Measurements from ENCODE around the gene LRP2.
"Not testable (repeated sequence)": the region's sequence is repeated elsewhere in the genome, so short reads cannot be mapped to it uniquely, and the experiment has no call there.

The LRP2 gene

GRCh38 chr2:169137924-169138323, 224.4 kb downstream of the LRP2 start:
- no peaks in the 10 kb centered on the region for H3K4me1 ChIP-seq (ENCODE audit: control insufficient read depth in 1 of 2, insufficient read depth in 2 of 2, low read length in 2 of 2)
- H3K27me3 ChIP-seq (ENCODE audit: control insufficient read depth in 1 of 2, insufficient read depth in 2 of 2, low read length in 2 of 2) = no peaks in the 10 kb centered on the region
- H3K36me3 ChIP-seq (ENCODE audit: control insufficient read depth in 1 of 2, insufficient read depth in 2 of 2, low read length in 2 of 2) = no peaks in the 10 kb centered on the region
- H3K27ac ChIP-seq (ENCODE audit: low read depth, low read length) = no peak overlapping the region
- H3K9ac ChIP-seq (ENCODE audit: low read depth in 1 of 2, low read length in 2 of 2) = no peak overlapping the region
- no peak overlapping the region for H3K4me3 ChIP-seq (ENCODE audit: low read depth in 1 of 2, low read length in 2 of 2)
- H3K9me3 ChIP-seq (ENCODE audit: control insufficient read depth in 1 of 2, low read length in 2 of 2) = no peaks in the 10 kb centered on the region

GRCh38 chr2:169136885-169137534, 225.3 kb downstream of the LRP2 start:
- H3K27ac ChIP-seq (ENCODE audit: low read depth, low read length) = no peak overlapping the region
- no peaks in the 10 kb centered on the region for H3K9me3 ChIP-seq (ENCODE audit: control insufficient read depth in 1 of 2, low read length in 2 of 2)
- no peak overlapping the region for H3K4me3 ChIP-seq (ENCODE audit: low read depth in 1 of 2, low read length in 2 of 2)
- no peak overlapping the region for H3K9ac ChIP-seq (ENCODE audit: low read depth in 1 of 2, low read length in 2 of 2)
- H3K27me3 ChIP-seq (ENCODE audit: control insufficient read depth in 1 of 2, insufficient read depth in 2 of 2, low read length in 2 of 2) = peaks cover 0 to 7% of the 10 kb centered on the region in 2 donors
- no peaks in the 10 kb centered on the region for H3K36me3 ChIP-seq (ENCODE audit: control insufficient read depth in 1 of 2, insufficient read depth in 2 of 2, low read length in 2 of 2)
- H3K4me1 ChIP-seq (ENCODE audit: control insufficient read depth in 1 of 2, insufficient read depth in 2 of 2, low read length in 2 of 2) = no peaks in the 10 kb centered on the region

- not testable (repeated sequence) for H3K4me1 ChIP-seq (ENCODE audit: control insufficient read depth in 1 of 2, insufficient read depth in 2 of 2, low read length in 2 of 2); H3K4me3 ChIP-seq (ENCODE audit: low read depth in 1 of 2, low read length in 2 of 2); H3K9me3 ChIP-seq (ENCODE audit: control insufficient read depth in 1 of 2, low read length in 2 of 2); H3K27me3 ChIP-seq (ENCODE audit: control insufficient read depth in 1 of 2, insufficient read depth in 2 of 2, low read length in 2 of 2); H3K27ac ChIP-seq (ENCODE audit: low read depth, low read length); H3K9ac ChIP-seq (ENCODE audit: low read depth in 1 of 2, low read length in 2 of 2); H3K36me3 ChIP-seq (ENCODE audit: control insufficient read depth in 1 of 2, insufficient read depth in 2 of 2, low read length in 2 of 2)
Observed at GRCh38 chr2:169136428-169136827, 225.9 kb downstream of the LRP2 start.

- H3K27ac ChIP-seq (ENCODE audit: low read depth, low read length); H3K9ac ChIP-seq (ENCODE audit: low read depth in 1 of 2, low read length in 2 of 2); H3K36me3 ChIP-seq (ENCODE audit: control insufficient read depth in 1 of 2, insufficient read depth in 2 of 2, low read length in 2 of 2); H3K4me1 ChIP-seq (ENCODE audit: control insufficient read depth in 1 of 2, insufficient read depth in 2 of 2, low read length in 2 of 2); H3K4me3 ChIP-seq (ENCODE audit: low read depth in 1 of 2, low read length in 2 of 2); H3K27me3 ChIP-seq (ENCODE audit: control insufficient read depth in 1 of 2, insufficient read depth in 2 of 2, low read length in 2 of 2); H3K9me3 ChIP-seq (ENCODE audit: control insufficient read depth in 1 of 2, low read length in 2 of 2): not testable (repeated sequence)
Observed at GRCh38 chr2:169134272-169134671, 228.1 kb downstream of the LRP2 start.

- Histone ChIP-seq H3K9me3 (ENCODE audit: control insufficient read depth in 1 of 2, low read length in 2 of 2) (no peaks in the 10 kb centered on the region), H3K4me3 (ENCODE audit: low read depth in 1 of 2, low read length in 2 of 2) (no peak overlapping the region), H3K4me1 (ENCODE audit: control insufficient read depth in 1 of 2, insufficient read depth in 2 of 2, low read length in 2 of 2) (no peaks in the 10 kb centered on the region), H3K9ac (ENCODE audit: low read depth in 1 of 2, low read length in 2 of 2) (no peak overlapping the region), H3K36me3 (ENCODE audit: control insufficient read depth in 1 of 2, insufficient read depth in 2 of 2, low read length in 2 of 2) (no peaks in the 10 kb centered on the region), H3K27ac (ENCODE audit: low read depth, low read length) (no peak overlapping the region), H3K27me3 (ENCODE audit: control insufficient read depth in 1 of 2, insufficient read depth in 2 of 2, low read length in 2 of 2) (peaks cover 0 to 9% of the 10 kb centered on the region in 2 donors)
Observed at GRCh38 chr2:169131587-169132512, 230.5 kb downstream of the LRP2 start.

- no peaks in the 10 kb centered on the region for H3K9me3 ChIP-seq (ENCODE audit: control insufficient read depth in 1 of 2, low read length in 2 of 2)
- H3K4me1 ChIP-seq (ENCODE audit: control insufficient read depth in 1 of 2, insufficient read depth in 2 of 2, low read length in 2 of 2) = no peaks in the 10 kb centered on the region
Observed at GRCh38 chr2:169129703-169130243, 232.6 kb downstream of the LRP2 start.

GRCh38 chr2:169119851-169120250, 242.5 kb downstream of the LRP2 start:
- H3K27ac ChIP-seq (ENCODE audit: low read depth, low read length) = no peak overlapping the region
- H3K9ac ChIP-seq (ENCODE audit: low read depth in 1 of 2, low read length in 2 of 2) = no peak overlapping the region
- no peaks in the 10 kb centered on the region for H3K4me1 ChIP-seq (ENCODE audit: control insufficient read depth in 1 of 2, insufficient read depth in 2 of 2, low read length in 2 of 2)
- no peak overlapping the region for H3K4me3 ChIP-seq (ENCODE audit: low read depth in 1 of 2, low read length in 2 of 2)
- no peaks in the 10 kb centered on the region for H3K9me3 ChIP-seq (ENCODE audit: control insufficient read depth in 1 of 2, low read length in 2 of 2)
- H3K36me3 ChIP-seq (ENCODE audit: control insufficient read depth in 1 of 2, insufficient read depth in 2 of 2, low read length in 2 of 2) = no peaks in the 10 kb centered on the region
- H3K27me3 ChIP-seq (ENCODE audit: control insufficient read depth in 1 of 2, insufficient read depth in 2 of 2, low read length in 2 of 2) = no peaks in the 10 kb centered on the region

More at GRCh38 chr2:169129703-169130243, 232.6 kb downstream of the LRP2 start:
- H3K27me3 ChIP-seq (ENCODE audit: control insufficient read depth in 1 of 2, insufficient read depth in 2 of 2, low read length in 2 of 2) = peaks cover 0 to 9% of the 10 kb centered on the region in 2 donors
- H3K9ac ChIP-seq (ENCODE audit: low read depth in 1 of 2, low read length in 2 of 2) = no peak overlapping the region
- H3K4me3 ChIP-seq (ENCODE audit: low read depth in 1 of 2, low read length in 2 of 2) = no peak overlapping the region
- H3K36me3 ChIP-seq (ENCODE audit: control insufficient read depth in 1 of 2, insufficient read depth in 2 of 2, low read length in 2 of 2) = no peaks in the 10 kb centered on the region
- no peak overlapping the region for H3K27ac ChIP-seq (ENCODE audit: low read depth, low read length)

GRCh38 chr2:169119123-169119760, 243.1 kb downstream of the LRP2 start:
- no peak overlapping the region for H3K27ac ChIP-seq (ENCODE audit: low read depth, low read length)
- H3K27me3 ChIP-seq (ENCODE audit: control insufficient read depth in 1 of 2, insufficient read depth in 2 of 2, low read length in 2 of 2) = no peaks in the 10 kb centered on the region
- H3K4me3 ChIP-seq (ENCODE audit: low read depth in 1 of 2, low read length in 2 of 2) = no peak overlapping the region
- no peaks in the 10 kb centered on the region for H3K4me1 ChIP-seq (ENCODE audit: control insufficient read depth in 1 of 2, insufficient read depth in 2 of 2, low read length in 2 of 2)
- H3K9me3 ChIP-seq (ENCODE audit: control insufficient read depth in 1 of 2, low read length in 2 of 2) = no peaks in the 10 kb centered on the region
- H3K36me3 ChIP-seq (ENCODE audit: control insufficient read depth in 1 of 2, insufficient read depth in 2 of 2, low read length in 2 of 2) = no peaks in the 10 kb centered on the region
- no peak overlapping the region for H3K9ac ChIP-seq (ENCODE audit: low read depth in 1 of 2, low read length in 2 of 2)

- H3K36me3 ChIP-seq (ENCODE audit: control insufficient read depth in 1 of 2, insufficient read depth in 2 of 2, low read length in 2 of 2) = no peaks in the 10 kb centered on the region
- H3K27me3 ChIP-seq (ENCODE audit: control insufficient read depth in 1 of 2, insufficient read depth in 2 of 2, low read length in 2 of 2) = no peaks in the 10 kb centered on the region
- H3K4me1 ChIP-seq (ENCODE audit: control insufficient read depth in 1 of 2, insufficient read depth in 2 of 2, low read length in 2 of 2) = no peaks in the 10 kb centered on the region
- no peaks in the 10 kb centered on the region for H3K9me3 ChIP-seq (ENCODE audit: control insufficient read depth in 1 of 2, low read length in 2 of 2)
- H3K4me3 ChIP-seq (ENCODE audit: low read depth in 1 of 2, low read length in 2 of 2) = no peak overlapping the region
- no peak overlapping the region for H3K9ac ChIP-seq (ENCODE audit: low read depth in 1 of 2, low read length in 2 of 2)
- H3K27ac ChIP-seq (ENCODE audit: low read depth, low read length) = no peak overlapping the region
Observed at GRCh38 chr2:169118060-169118459, 244.3 kb downstream of the LRP2 start.

- no peak overlapping the region for H3K9ac ChIP-seq (ENCODE audit: low read depth in 1 of 2, low read length in 2 of 2)
- no peaks in the 10 kb centered on the region for H3K4me1 ChIP-seq (ENCODE audit: control insufficient read depth in 1 of 2, insufficient read depth in 2 of 2, low read length in 2 of 2)
- no peaks in the 10 kb centered on the region for H3K27me3 ChIP-seq (ENCODE audit: control insufficient read depth in 1 of 2, insufficient read depth in 2 of 2, low read length in 2 of 2)
- no peak overlapping the region for H3K4me3 ChIP-seq (ENCODE audit: low read depth in 1 of 2, low read length in 2 of 2)
- H3K9me3 ChIP-seq (ENCODE audit: control insufficient read depth in 1 of 2, low read length in 2 of 2) = no peaks in the 10 kb centered on the region
- H3K27ac ChIP-seq (ENCODE audit: low read depth, low read length) = no peak overlapping the region
- H3K36me3 ChIP-seq (ENCODE audit: control insufficient read depth in 1 of 2, insufficient read depth in 2 of 2, low read length in 2 of 2) = no peaks in the 10 kb centered on the region
Observed at GRCh38 chr2:169116993-169117392, 245.3 kb downstream of the LRP2 start.
